Activated CD4-positive, alpha-beta T cell treated with anti-CD3 and anti-CD28 coated beads, Interleukin-10, Interleukin-2, amounts not matched to agents 100 ng/mL and 50 ng/mL, durations not matched to agents 16 hours and 8 hours (primary cell): Measurements from ENCODE around the gene CLEC4A.
"Not testable (repeated sequence)": the region's sequence is repeated elsewhere in the genome, so short reads cannot be mapped to it uniquely, and the experiment has no call there.

Experiments used
- DNase-seq: peaks from one replicate; pipeline ENCODE4 v3.0.0-alpha.2; 2020

Gene CLEC4A

GRCh38 chr12:8123124-8123912 lies at the start of gene CLEC4A:
Gene CLEC4A (plus strand): TSS chr12:8123617. CDS start chr12:8123879, 262 bp downstream.
- no peak for DNase-seq

- no peak for DNase-seq
Observed at GRCh38 chr12:8075935-8076334, 47.5 kb upstream of the CLEC4A start.

- DNase-seq: no peak
Observed at GRCh38 chr12:8076366-8076765, 47.1 kb upstream of the CLEC4A start.

- DNase-seq: no peak
Observed at GRCh38 chr12:8077207-8077606, 46.2 kb upstream of the CLEC4A start.

GRCh38 chr12:8078398-8078797 lies 45.0 kb upstream of the CLEC4A start:
- peak; percentile 62 for DNase-seq

- DNase-seq: no peak
Observed at GRCh38 chr12:8078916-8079315, 44.5 kb upstream of the CLEC4A start.

- no peak for DNase-seq
Observed at GRCh38 chr12:8080120-8080519, 43.3 kb upstream of the CLEC4A start.

GRCh38 chr12:8081251-8081920 lies 42.0 kb upstream of the CLEC4A start:
- peak; percentile 55 for DNase-seq

- no peak for DNase-seq
Observed at GRCh38 chr12:8082808-8083100, 40.7 kb upstream of the CLEC4A start.

- peak; percentile 31 for DNase-seq
Observed at GRCh38 chr12:8084351-8084750, 39.1 kb upstream of the CLEC4A start.

- peak; percentile 16 for DNase-seq
Observed at GRCh38 chr12:8087666-8088065, 35.8 kb upstream of the CLEC4A start.

- DNase-seq: peak; percentile 70
Observed at GRCh38 chr12:8088574-8088973, 34.8 kb upstream of the CLEC4A start.

GRCh38 chr12:8089277-8089676 lies 34.1 kb upstream of the CLEC4A start:
- DNase-seq: not testable (repeated sequence)

- no peak for DNase-seq
Observed at GRCh38 chr12:8089716-8090115, 33.7 kb upstream of the CLEC4A start.

GRCh38 chr12:8093291-8093690 lies 30.1 kb upstream of the CLEC4A start:
- no peak for DNase-seq

GRCh38 chr12:8096281-8096915 lies 27.0 kb upstream of the CLEC4A start:
- DNase-seq: no peak

GRCh38 chr12:8099235-8099634 lies 24.2 kb upstream of the CLEC4A start:
- no peak for DNase-seq

GRCh38 chr12:8108808-8109398 lies 14.5 kb upstream of the CLEC4A start:
- DNase-seq: peak; percentile 80

GRCh38 chr12:8113117-8113516 lies 10.3 kb upstream of the CLEC4A start:
- DNase-seq: not testable (repeated sequence)

GRCh38 chr12:8120072-8120713 lies 3.2 kb upstream of the CLEC4A start:
- DNase-seq: no peak

- peak; percentile 1 for DNase-seq
Observed at GRCh38 chr12:8127138-8127537, 3.7 kb downstream of the CLEC4A start.

GRCh38 chr12:8133636-8134397 lies 10.4 kb downstream of the CLEC4A start:
- DNase-seq: not testable (repeated sequence)
